HG02642 (cell line): ENCODE data around the gene NANOS2.
"Not testable (repeated sequence)": the region's sequence is repeated elsewhere in the genome, so short reads cannot be mapped to it uniquely, and the experiment has no call there.

Experiments
- ATAC-seq: cut with Tn5 transposase; IDR thresholded peaks from one replicate; pipeline ENCODE4 v1.9.1; 2021; ENCODE audit warnings: mild to moderate bottlenecking; ENCODE audit not compliant: unreplicated experiment, poor library complexity

The NANOS2 gene

DNA sequence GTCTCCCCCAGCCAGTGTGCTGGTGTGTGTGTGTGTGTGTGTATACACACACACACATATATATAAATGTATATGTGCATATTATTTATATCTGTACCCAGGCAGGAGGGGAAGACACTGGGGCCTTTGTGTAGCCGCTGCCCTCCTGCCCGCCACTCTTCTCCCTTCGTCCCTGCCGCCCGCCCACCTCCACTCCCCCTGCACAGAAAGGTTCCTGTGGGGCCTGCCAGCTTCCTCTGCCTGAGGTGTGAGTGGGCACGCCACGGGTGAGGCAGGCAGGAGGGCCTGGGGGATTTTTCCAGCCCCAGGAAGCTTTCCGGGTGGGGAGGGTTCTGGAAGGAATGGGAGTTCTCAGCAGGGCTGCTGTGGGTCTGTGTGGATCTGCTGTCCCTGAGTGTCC, 35.5 kb downstream of the NANOS2 start:
- no peak for ATAC-seq

DNA sequence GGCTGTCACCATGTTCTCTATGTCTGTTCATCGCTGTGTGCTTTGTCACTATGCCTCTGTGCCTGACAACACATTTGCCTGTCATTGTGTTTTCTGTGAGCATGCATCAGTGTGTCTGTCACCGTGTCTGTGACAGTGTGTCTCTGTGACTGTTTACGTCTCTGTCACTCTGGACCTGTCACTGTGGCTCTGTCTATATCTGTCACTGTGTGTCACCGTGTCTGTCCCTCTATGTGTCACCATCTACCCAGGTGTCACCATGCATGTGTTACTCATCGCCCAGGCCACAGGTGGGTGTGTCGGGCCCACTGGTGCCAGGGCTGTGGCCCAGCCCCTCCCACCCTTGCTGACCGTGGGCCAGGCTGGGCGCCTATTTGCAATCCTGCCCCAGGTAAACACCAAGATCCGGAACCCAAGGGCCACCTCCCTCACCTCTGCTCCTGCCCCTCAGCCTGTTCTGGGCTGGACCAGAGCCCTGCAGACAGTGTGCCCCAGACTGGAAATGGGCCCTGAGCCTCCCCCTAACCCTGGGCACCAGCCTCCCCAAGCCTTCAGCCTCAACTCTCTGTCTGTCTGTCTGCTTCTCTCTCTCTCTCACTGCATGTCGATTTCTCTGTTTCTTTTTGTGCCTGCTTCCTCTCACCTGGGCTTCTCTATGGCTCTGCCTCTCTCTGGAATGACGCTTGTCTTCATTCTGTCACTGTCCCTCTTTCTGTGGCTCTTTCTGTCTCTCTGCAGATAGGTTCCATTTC, 36.4 kb downstream of the NANOS2 start:
- ATAC-seq, result no peak

GRCh38 chr19:45876411-45877197, 38.0 kb downstream of the NANOS2 start:
- ATAC-seq, result no peak

DNA sequence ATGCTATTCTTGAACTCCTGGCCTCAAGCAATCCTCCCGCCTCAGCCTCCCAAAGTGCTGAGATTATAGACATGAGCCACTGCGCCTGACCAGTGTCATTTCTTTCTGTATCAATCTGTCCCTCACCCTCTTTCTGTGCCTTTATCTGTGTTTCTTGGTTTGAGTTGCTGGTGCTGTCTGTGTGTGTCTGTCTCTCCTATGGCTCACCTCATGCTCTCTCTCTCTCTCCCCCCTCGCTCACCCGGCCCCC, 38.5 kb downstream of the NANOS2 start:
- ATAC-seq, result no peak

DNA sequence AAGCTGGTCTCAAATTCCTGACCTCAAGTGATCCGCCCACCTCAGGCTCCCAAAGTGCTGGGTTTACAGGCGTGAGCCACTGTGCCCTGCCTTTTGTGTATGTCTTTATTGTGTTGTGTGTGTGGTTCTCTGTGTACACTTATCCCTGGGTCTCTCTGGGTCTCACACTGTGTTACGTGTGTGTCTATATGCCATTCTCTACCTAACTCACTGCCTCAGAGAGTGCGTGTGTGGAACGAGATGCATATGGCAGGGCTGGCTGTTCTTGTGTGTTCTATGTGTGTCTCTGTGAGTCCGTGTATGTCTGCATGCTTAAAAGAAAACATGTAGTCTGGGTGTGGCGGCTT, 40.0 kb downstream of the NANOS2 start:
- ATAC-seq, result no peak

DNA sequence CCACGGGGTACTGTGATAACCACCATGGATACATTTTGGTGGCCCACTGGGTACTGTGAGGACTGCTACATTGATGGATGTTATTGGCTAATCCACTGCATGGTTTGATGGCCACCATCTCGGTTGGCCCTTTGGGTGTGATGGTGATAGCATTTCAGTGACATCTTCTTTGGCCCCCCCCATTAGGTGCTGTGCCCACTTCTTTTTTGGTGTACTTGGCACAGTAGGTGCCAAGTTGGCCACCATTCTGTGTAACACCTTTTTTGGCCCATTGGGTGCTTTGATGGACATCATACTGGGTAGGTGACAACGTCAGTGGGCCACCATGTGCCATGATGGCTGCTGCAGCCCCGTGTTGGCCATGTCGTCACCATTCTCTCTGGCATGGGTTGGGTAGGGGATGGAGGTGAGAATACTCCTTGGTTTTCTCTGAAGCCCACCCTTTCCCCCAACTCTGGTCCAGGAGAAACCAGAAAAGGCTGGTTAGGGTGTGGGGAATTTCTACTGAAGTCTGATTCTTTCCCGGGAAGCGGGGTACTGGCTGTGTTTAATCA, 41.3 kb downstream of the NANOS2 start:
- ATAC-seq, result no peak

DNA sequence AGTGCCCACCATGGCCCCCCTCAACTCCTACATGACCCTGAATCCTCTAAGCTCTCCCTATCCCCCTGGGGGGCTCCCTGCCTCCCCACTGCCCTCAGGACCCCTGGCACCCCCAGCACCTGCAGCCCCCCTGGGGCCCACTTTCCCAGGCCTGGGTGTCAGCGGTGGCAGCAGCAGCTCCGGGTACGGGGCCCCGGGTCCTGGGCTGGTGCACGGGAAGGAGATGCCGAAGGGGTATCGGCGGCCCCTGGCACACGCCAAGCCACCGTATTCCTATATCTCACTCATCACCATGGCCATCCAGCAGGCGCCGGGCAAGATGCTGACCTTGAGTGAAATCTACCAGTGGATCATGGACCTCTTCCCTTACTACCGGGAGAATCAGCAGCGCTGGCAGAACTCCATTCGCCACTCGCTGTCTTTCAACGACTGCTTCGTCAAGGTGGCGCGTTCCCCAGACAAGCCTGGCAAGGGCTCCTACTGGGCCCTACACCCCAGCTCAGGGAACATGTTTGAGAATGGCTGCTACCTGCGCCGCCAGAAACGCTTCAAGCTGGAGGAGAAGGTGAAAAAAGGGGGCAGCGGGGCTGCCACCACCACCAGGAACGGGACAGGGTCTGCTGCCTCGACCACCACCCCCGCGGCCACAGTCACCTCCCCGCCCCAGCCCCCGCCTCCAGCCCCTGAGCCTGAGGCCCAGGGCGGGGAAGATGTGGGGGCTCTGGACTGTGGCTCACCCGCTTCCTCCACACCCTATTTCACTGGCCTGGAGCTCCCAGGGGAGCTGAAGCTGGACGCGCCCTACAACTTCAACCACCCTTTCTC, 42.3 kb downstream of the NANOS2 start:
- ATAC-seq, result no peak

DNA sequence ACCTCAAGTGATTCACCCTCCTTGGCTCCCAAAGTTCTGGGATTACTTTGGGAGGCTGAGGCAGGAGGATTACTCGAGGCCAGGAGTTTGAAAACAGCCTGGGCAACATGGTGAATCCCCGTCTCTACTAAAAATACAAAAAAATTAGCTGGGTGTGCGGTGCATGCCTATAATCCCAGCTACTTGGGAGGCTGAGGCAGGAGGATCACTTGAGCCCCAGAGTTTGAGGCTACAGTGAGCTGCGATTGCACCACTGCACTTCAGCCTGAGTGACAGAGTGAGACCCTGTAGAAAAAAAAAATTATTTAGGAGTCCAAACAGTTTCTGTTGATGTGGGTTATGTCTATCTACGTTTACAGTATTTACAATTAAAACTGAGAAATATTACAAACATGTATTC, 43.8 kb downstream of the NANOS2 start:
- no peak for ATAC-seq

DNA sequence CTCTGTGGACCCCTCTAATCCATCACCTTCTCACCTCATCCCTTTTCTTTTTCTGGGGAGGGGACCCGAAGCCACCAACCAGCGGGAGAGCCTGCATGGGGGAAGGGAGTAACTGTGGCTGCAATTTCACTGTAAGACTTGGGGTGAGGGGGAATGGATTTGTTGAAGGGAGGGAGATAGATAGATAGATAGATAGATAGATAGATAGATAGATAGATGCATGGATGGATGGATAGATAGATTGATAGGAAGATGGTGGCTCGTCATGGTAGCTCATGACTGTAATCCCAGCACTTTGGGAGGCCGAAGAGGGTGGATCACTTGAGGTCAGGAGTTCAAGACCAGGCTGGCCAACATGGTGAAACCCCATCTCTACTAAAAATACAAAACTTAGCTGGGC, 47.3 kb downstream of the NANOS2 start:
- not testable (repeated sequence) for ATAC-seq

GRCh38 chr19:45866400-45867176, 48.0 kb downstream of the NANOS2 start:
- no peak for ATAC-seq

GRCh38 chr19:45865269-45865948, 49.2 kb downstream of the NANOS2 start:
- no peak for ATAC-seq

DNA sequence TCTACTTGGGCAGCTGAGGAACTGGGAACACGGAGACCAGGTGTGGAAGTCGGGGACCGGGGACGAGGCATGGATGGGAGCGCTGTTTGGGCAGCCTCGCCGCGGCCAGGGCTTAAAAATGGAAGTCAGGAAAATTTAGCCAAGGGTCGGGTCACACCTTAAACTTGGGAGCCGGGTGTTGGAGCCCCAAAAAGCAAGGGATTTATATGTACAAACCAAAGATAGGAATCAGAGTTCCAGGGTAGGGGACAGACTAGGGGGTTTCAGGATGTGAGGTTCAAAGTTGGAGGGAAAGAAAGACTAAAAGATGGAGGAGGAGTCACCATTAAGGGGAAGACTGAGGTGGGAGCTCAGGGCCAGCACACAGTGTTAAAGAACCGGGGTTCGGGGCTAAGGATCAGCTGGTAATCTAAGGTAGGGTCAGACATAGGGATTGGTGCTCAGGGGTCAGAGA, 49.9 kb downstream of the NANOS2 start:
- no peak for ATAC-seq

DNA sequence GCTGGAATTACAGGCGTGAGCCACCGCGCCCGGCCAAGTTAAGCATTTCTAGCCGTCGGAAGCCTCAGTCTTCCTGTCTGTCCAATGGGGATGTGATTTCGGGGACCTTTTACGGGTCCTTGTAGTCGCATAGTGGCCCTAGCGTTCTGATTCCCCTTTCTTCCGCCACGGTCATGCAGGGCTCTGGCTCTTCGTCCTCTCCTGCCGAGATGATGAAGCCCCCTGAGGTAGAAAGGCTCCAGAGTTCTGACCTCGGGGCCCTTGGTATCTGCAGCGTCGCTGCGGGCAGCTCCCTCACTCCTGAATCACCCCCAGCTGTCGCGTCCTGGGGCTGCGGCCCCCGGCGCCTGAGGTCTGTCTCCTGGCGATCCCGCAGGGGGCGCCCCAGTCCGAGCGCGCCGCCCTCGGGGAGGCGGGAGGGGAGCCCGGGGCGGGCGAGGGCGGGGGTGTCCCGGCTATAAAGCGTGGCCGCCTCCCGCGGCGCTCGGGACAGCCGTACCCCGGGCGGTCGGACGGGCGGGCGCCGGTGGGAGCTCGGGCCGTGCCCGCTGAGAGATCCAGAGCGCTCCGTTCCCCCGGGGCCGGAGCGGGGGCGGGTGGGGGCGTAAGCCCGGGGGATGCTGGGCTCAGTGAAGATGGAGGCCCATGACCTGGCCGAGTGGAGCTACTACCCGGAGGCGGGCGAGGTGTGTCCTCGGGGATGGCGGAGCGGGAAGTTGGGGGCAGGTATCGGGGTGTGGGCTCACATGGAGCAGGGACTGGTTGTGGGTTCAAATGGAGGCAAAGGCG, 50.5 kb downstream of the NANOS2 start, which contains the start of gene FOXA3:
Gene FOXA3 (plus strand): TSS at position 487 of the 789 bp plus-strand sequence. CDS start 131 bp downstream, at position 618.
- ATAC-seq, result peak; percentile 34

- no peak for ATAC-seq
These were observed 51.2 kb downstream of the NANOS2 start for GRCh38 chr19:45863335-45863839.
